GM12865 (cell line): ENCODE results near the gene ITM2C.
A peak's percentile ranks its signal among the peaks of the same experiment; 100 is the strongest.

Experiments
- DNase-seq: peaks from one replicate; pipeline ENCODE4 v3.0.0; 2010; ENCODE audit warnings: low read depth
- H3K4me3 ChIP-seq: 2 replicates; pipeline ENCODE4 v1.5.1; 2011; ENCODE audit warnings: mild to moderate bottlenecking, low read depth, low read length, control low read depth
- TF ChIP-seq, protein P1 (sequence below): IDR thresholded peaks from 2 replicates; pipeline ENCODE4 v1.5.1; 2011; ENCODE audit warnings: low read length, control low read depth, low read depth, inconsistent platforms; ENCODE audit not compliant: insufficient read depth; ENCODE audit errors: missing control alignments

Gene ITM2C, protein sequence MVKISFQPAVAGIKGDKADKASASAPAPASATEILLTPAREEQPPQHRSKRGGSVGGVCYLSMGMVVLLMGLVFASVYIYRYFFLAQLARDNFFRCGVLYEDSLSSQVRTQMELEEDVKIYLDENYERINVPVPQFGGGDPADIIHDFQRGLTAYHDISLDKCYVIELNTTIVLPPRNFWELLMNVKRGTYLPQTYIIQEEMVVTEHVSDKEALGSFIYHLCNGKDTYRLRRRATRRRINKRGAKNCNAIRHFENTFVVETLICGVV

DNA sequence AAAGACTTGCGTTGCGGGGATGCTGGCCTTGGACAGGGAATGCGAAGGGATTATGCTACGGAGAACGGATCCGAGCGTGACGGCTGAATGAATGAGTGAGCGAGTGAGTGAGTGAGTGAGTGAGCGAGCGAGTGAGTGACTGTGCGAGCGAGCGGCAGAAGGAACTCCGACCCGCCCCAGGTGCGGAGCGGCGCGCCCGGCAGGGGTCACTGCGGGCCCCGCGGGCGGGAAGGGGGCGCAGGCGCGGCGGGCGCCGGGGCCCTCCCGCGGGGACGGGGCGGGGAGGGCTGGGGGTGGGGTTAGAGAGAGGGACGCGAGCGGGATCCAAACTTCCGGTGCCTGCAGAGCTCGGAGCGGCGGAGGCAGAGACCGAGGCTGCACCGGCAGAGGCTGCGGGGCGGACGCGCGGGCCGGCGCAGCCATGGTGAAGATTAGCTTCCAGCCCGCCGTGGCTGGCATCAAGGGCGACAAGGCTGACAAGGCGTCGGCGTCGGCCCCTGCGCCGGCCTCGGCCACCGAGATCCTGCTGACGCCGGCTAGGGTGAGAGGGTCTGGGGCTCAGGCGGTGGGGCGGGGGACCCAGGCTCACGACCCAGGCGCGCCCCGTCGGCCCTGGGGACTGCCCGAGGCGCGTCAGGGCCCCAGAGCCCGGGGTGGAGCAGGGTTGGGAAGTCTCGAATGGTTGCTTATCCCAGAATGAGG lies at the start of gene ITM2C:
TSS of gene ITM2C (plus strand) at position 338 of the 702 bp plus-strand sequence. CDS start at position 422, 84 bp downstream.
- TF ChIP-seq, protein P1, sequence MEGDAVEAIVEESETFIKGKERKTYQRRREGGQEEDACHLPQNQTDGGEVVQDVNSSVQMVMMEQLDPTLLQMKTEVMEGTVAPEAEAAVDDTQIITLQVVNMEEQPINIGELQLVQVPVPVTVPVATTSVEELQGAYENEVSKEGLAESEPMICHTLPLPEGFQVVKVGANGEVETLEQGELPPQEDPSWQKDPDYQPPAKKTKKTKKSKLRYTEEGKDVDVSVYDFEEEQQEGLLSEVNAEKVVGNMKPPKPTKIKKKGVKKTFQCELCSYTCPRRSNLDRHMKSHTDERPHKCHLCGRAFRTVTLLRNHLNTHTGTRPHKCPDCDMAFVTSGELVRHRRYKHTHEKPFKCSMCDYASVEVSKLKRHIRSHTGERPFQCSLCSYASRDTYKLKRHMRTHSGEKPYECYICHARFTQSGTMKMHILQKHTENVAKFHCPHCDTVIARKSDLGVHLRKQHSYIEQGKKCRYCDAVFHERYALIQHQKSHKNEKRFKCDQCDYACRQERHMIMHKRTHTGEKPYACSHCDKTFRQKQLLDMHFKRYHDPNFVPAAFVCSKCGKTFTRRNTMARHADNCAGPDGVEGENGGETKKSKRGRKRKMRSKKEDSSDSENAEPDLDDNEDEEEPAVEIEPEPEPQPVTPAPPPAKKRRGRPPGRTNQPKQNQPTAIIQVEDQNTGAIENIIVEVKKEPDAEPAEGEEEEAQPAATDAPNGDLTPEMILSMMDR, result peak; percentile 66
- peak; percentile 83 for DNase-seq
- peak within 1 kb of the TSS; percentile 87 for H3K4me3 ChIP-seq

DNA sequence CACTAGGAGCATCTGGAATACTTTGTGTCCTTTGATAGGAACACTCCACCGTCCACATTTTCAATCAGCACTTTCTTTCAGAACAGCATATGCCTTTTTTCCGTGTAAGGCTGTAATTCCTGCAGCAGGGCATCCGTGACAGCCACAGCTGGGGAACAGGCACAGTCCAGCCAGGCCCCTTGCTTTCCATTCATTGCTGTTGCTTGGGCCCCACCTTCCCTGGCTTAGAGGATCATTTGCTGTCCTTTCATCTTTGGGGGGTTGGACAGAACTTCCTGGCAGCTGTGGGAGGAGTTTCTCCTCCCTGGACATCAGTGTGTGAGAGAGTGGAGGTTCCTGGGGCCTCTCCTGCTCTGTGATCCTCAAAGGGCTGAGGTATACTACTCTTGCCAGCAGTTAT lies 49.7 kb upstream of the ITM2C start:
- H3K4me3 ChIP-seq, result no peak overlapping the region
- no peak for DNase-seq
- TF ChIP-seq, protein P1, result no peak

DNA sequence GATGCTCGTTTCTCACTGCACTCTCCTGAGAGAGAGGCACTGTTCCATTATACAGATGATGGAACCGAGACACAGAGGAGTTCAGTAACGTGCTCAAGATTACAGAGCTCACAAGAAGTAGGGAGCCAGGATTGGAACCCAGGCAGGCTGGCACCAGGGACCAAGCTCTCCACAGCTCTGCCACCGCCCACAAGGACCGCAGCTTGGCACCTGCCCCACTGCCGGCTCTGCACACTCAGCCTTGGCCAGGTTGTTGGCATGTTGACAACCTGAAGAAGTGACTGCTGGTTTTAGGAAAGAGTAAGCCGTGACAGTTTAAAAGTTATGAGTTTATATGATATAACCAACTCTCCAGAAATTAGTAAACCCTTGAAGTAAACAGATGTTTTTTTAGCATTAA lies 48.0 kb upstream of the ITM2C start:
- DNase-seq, result no peak
- TF ChIP-seq, protein P1, result no peak
- no peak overlapping the region for H3K4me3 ChIP-seq

DNA sequence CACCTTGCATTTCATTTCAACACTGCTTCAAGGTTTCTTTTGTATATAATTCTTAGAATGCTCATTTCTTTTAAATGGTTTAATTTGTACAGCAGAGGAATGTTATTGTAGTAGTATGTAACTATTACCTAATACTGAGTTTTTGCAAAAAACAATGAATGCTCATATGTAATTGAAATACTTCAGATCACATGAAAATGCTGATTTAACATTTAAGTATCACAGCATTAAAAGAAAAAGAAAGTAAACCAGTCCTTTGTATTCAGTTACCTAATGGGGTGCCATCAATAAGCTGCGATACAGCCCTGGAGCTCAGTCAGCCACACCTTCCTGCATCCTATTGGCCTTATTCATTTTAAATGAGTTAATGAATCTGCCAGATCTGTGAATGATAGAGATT lies 45.3 kb upstream of the ITM2C start:
- DNase-seq, result no peak
- TF ChIP-seq, protein P1, result no peak

DNA sequence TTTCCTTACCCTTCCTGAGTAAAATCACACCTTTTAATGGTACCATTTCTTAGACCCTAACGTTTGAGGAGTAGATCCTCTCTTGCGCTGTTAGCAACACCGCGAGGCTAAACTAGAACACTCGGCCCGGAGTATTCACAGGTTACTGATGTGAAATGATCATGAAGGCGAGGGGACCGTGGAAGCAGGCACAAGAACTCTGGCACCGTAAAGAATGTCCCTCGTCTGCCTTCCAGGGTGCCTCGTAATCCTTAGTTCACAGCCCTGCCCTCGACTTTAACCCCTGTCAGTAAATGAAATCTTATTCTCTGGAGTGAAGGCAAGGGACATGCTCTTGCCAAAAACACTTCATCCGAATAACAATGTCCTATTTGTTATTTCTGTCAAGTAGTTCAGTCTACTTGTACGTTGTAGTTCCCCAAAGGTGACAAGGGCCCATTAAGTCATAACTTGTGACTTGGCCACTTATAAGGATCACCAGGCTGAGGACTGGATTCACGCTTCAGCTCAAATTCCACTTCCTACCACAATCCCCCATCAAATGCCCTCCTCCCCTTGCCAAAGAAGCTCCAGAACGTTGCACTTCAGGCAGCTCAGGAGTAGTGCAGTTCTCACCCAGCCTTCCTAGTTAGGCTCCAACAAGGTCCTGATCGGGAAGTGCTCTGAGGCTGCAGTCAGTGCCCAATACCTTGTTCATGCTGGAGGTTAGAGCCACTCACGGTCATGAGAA lies 43.3 kb upstream of the ITM2C start:
- no peak overlapping the region for H3K4me3 ChIP-seq
- no peak for DNase-seq
- TF ChIP-seq, protein P1, result no peak

More for the DNA sequence above, 45.3 kb upstream of the ITM2C start:
- no peak overlapping the region for H3K4me3 ChIP-seq

DNA sequence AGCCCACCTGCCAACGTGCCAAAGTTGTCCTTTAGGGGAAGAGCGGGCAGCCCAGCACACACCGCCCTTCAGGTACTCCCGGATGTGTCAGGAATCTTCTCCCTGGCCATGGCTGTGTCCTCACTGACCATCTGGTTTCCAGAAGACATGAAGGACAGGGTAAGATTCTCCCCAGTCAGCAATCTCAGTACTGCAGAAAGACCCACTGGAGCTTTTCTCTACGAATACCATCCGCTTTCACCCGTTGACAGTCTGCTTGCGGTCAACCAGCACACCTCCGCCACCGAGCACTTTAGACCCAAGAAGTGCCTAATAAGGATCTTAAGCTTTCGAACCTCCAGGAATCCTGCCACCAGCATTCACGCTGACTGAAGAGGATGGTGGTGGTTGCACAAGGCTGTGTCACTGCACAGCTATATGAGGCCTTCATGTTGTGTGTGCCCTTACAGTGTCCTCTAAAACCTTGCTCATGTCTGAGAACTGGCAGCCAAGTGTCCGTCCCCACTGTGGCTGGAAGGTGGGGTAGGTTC lies 42.7 kb upstream of the ITM2C start:
- TF ChIP-seq, protein P1, result no peak
- H3K4me3 ChIP-seq, result no peak overlapping the region
- DNase-seq, result no peak
